SU-DHL-6 (cell line): Measurements from ENCODE around the gene RAB17.

Experiments
- H2AFZ ChIP-seq: fragments of 200-600 bp; sonication (generic); 2 replicates; pipeline ENCODE4 v1.6.1; 2014; ENCODE audit warnings: low read depth, mild to moderate bottlenecking, moderate library complexity, mixed read lengths, antibody characterized with exemption, low read length; ENCODE audit not compliant: severe bottlenecking
- H3F3A ChIP-seq: fragments of 200-600 bp; shearing (Covaris generic); 2 replicates; pipeline ENCODE4 v1.6.0; 2016; ENCODE audit warnings: antibody characterized with exemption, mild to moderate bottlenecking; ENCODE audit not compliant: insufficient read depth
- H3K27ac ChIP-seq: fragments of 200-600 bp; sonication (generic); 2 replicates; pipeline ENCODE4 v1.5.1; 2016; ENCODE audit warnings: low read depth, mild to moderate bottlenecking, low read length, moderate library complexity, mixed read lengths
- H3K27me3 ChIP-seq: fragments of 200-600 bp; sonication (generic), shearing (Covaris generic); 2 replicates; pipeline ENCODE4 v1.6.0; 2014; ENCODE audit warnings: mild to moderate bottlenecking, low read length
- H3K36me3 ChIP-seq: fragments of 200-600 bp; sonication (generic); 2 replicates; pipeline ENCODE4 v1.6.1; 2014; ENCODE audit warnings: mild to moderate bottlenecking, low read length, mixed read lengths
- H3K4me2 ChIP-seq: fragments of 300-600, 200-600 bp; shearing (Covaris generic), sonication (generic); 2 replicates; pipeline ENCODE4 v1.6.0; 2014; ENCODE audit warnings: low read length, low read depth, mild to moderate bottlenecking; ENCODE audit not compliant: poor library complexity, severe bottlenecking
- H3K4me3 ChIP-seq: fragments of 200-600 bp; sonication (generic); 2 replicates; pipeline ENCODE4 v1.5.1; 2014; ENCODE audit warnings: antibody characterized with exemption, low read length, mild to moderate bottlenecking, mixed read lengths; ENCODE audit not compliant: insufficient read depth, poor library complexity, severe bottlenecking
- H3K79me2 ChIP-seq: fragments of 200-600 bp; sonication (generic); 2 replicates; pipeline ENCODE4 v1.6.1; 2014; ENCODE audit warnings: mild to moderate bottlenecking, low read length, moderate library complexity; ENCODE audit not compliant: insufficient read depth
- H3K9ac ChIP-seq: fragments of 200-600 bp; sonication (generic); 2 replicates; pipeline ENCODE4 v1.7.0; 2014; ENCODE audit warnings: mild to moderate bottlenecking, low read length
- H3K9me2 ChIP-seq: fragments of 200-600 bp; sonication (generic); replicated peaks from 2 replicates; pipeline ENCODE4 v1.6.1; 2014; ENCODE audit warnings: low read length; ENCODE audit not compliant: insufficient read depth
- H3K9me3 ChIP-seq: fragments of 200-600 bp; sonication (generic); 2 replicates; pipeline ENCODE4 v1.6.1; 2014; ENCODE audit warnings: low read length, mixed read lengths; ENCODE audit not compliant: insufficient read depth
- H4K20me1 ChIP-seq: fragments of 200-600 bp; sonication (generic); 2 replicates; pipeline ENCODE4 v1.6.1; 2014; ENCODE audit warnings: low read depth, mild to moderate bottlenecking, antibody characterized with exemption, low read length, moderate library complexity, mixed read lengths
- CTCF ChIP-seq: fragments of 200-600 bp; sonication (generic); IDR thresholded peaks from one replicate; pipeline ENCODE4 v1.5.1; 2017; ENCODE audit warnings: antibody characterized with exemption, mild to moderate bottlenecking, low read length, moderate library complexity; ENCODE audit not compliant: insufficient read depth, poor library complexity, severe bottlenecking
- EZH2phosphoT487 ChIP-seq: fragments of 200-600 bp; sonication (generic), shearing (Covaris generic); conservative IDR thresholded peaks from 2 replicates; pipeline ENCODE4 v1.6.1; 2018; ENCODE audit warnings: mild to moderate bottlenecking, antibody characterized with exemption, low read length, moderate library complexity, mixed read lengths

RAB17 gene

GRCh38 chr2:237546040-237546875 lies 44.3 kb downstream of the RAB17 start:
- Histone ChIP-seq H3K4me2 (no peak overlapping the region), H4K20me1 (no peaks in the 10 kb centered on the region), H3K27me3 (no peaks in the 10 kb centered on the region), H3K9me3 (no peaks in the 10 kb centered on the region), H3K4me3 (no peak overlapping the region), H3F3A (no peaks in the 10 kb centered on the region), H3K36me3 (no peaks in the 10 kb centered on the region), H3K79me2 (no peaks in the 10 kb centered on the region), H3K9me2 (no peaks in the 10 kb centered on the region), H3K9ac (no peak overlapping the region), H2AFZ (no peak overlapping the region), H3K27ac (no peak overlapping the region)
- TF ChIP-seq CTCF (no peak), EZH2phosphoT487 (no peak)

GRCh38 chr2:237542001-237542704 lies 48.4 kb downstream of the RAB17 start:
- H3K4me2 ChIP-seq, result no peak overlapping the region
- H3K9me2 ChIP-seq, result no peaks in the 10 kb centered on the region
- no peaks in the 10 kb centered on the region for H3K27me3 ChIP-seq
- TF ChIP-seq CTCF (no peak), EZH2phosphoT487 (no peak)
- H3F3A ChIP-seq, result no peaks in the 10 kb centered on the region
- no peaks in the 10 kb centered on the region for H3K9me3 ChIP-seq
- no peak overlapping the region for H2AFZ ChIP-seq
- no peak overlapping the region for H3K4me3 ChIP-seq
- H3K36me3 ChIP-seq, result no peaks in the 10 kb centered on the region
- H4K20me1 ChIP-seq, result no peaks in the 10 kb centered on the region
- no peak overlapping the region for H3K9ac ChIP-seq
- H3K79me2 ChIP-seq, result no peaks in the 10 kb centered on the region
- no peak overlapping the region for H3K27ac ChIP-seq

- H3K36me3 ChIP-seq, result no peaks in the 10 kb centered on the region
- no peak overlapping the region for H3K4me2 ChIP-seq
- H3K9me2 ChIP-seq, result no peaks in the 10 kb centered on the region
- H3K27ac ChIP-seq, result no peak overlapping the region
- no peak overlapping the region for H2AFZ ChIP-seq
- H3F3A ChIP-seq, result no peaks in the 10 kb centered on the region
- H3K4me3 ChIP-seq, result no peak overlapping the region
- no peak overlapping the region for H3K9ac ChIP-seq
- no peaks in the 10 kb centered on the region for H3K27me3 ChIP-seq
- no peaks in the 10 kb centered on the region for H4K20me1 ChIP-seq
- TF ChIP-seq EZH2phosphoT487, result no peak
- TF ChIP-seq CTCF, result no peak
- no peaks in the 10 kb centered on the region for H3K79me2 ChIP-seq
- H3K9me3 ChIP-seq, result no peaks in the 10 kb centered on the region
Observed at GRCh38 chr2:237541243-237541642, 49.3 kb downstream of the RAB17 start.
